ENCODE measurements around the gene SLC22A17. TPM values are rescaled to one million over a fixed set of nuclear protein-coding genes. Genes with fewer than 3 reads are reported as not detected.

SLC22A17 gene
- total and polyA plus RNA-seq, 9 of the 15 experiments (the other 6 are each of a cell fraction or from before 2014, with no cell fraction given) = 0.07 to 0.09 TPM; not detected in 7

GRCh38 chr14:23302290-23303225 is 50.1 kb downstream of the SLC22A17 start, which contains the start of gene PPP1R3E (continued):
- TF ChIP-seq TSHZ1 (CRISPR knock-in tag; IDR thresholded peaks at IDR 0.05) = no peak
- no peak for TF ChIP-seq XRCC4 (IDR thresholded peaks at IDR 0.05; ENCODE audit: extremely low read depth, insufficient read depth, insufficient read length)
- TF ChIP-seq NR4A1 (CRISPR knock-in tag; IDR thresholded peaks at IDR 0.05) = no peak
- no peak for TF ChIP-seq NR4A1 (tag; IDR thresholded peaks at IDR 0.05)
- TF ChIP-seq, protein P1, sequence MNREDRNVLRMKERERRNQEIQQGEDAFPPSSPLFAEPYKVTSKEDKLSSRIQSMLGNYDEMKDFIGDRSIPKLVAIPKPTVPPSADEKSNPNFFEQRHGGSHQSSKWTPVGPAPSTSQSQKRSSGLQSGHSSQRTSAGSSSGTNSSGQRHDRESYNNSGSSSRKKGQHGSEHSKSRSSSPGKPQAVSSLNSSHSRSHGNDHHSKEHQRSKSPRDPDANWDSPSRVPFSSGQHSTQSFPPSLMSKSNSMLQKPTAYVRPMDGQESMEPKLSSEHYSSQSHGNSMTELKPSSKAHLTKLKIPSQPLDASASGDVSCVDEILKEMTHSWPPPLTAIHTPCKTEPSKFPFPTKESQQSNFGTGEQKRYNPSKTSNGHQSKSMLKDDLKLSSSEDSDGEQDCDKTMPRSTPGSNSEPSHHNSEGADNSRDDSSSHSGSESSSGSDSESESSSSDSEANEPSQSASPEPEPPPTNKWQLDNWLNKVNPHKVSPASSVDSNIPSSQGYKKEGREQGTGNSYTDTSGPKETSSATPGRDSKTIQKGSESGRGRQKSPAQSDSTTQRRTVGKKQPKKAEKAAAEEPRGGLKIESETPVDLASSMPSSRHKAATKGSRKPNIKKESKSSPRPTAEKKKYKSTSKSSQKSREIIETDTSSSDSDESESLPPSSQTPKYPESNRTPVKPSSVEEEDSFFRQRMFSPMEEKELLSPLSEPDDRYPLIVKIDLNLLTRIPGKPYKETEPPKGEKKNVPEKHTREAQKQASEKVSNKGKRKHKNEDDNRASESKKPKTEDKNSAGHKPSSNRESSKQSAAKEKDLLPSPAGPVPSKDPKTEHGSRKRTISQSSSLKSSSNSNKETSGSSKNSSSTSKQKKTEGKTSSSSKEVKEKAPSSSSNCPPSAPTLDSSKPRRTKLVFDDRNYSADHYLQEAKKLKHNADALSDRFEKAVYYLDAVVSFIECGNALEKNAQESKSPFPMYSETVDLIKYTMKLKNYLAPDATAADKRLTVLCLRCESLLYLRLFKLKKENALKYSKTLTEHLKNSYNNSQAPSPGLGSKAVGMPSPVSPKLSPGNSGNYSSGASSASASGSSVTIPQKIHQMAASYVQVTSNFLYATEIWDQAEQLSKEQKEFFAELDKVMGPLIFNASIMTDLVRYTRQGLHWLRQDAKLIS (CRISPR knock-in tag; IDR thresholded peaks at IDR 0.05) = 0 out of 2 replicates have a peak, but pooled peaks have one; percentile 29
- TF ChIP-seq ZNF407 (IDR thresholded peaks at IDR 0.05; ENCODE audit: low read depth) = no peak
